Osteoblast (primary cell): ENCODE data around the gene FAM43A. TPM values are rescaled to one million over a fixed set of nuclear protein-coding genes. Genes with fewer than 3 reads are reported as not detected.

Experiments used
- DNase-seq: peaks from one replicate; pipeline ENCODE4 v3.0.0; 2011; ENCODE audit warnings: low spot score, mixed read lengths; ENCODE audit not compliant: insufficient read length; ENCODE audit errors: missing footprints
- H2AFZ ChIP-seq: 2 replicates; pipeline ENCODE4 v1.6.0; 2011; ENCODE audit warnings: mild to moderate bottlenecking, low read length
- H3K27ac ChIP-seq: 2 replicates; pipeline ENCODE4 v1.5.1; 2011; ENCODE audit warnings: mild to moderate bottlenecking, low read depth, low read length, moderate library complexity
- H3K27me3 ChIP-seq: 2 replicates; pipeline ENCODE4 v1.6.0; 2012; ENCODE audit warnings: mild to moderate bottlenecking, control low read depth, inconsistent platforms, low read length, moderate library complexity; ENCODE audit not compliant: insufficient read depth
- H3K36me3 ChIP-seq: 2 replicates; pipeline ENCODE4 v1.5.1; 2011; ENCODE audit warnings: mild to moderate bottlenecking, low read length, control low read depth, moderate library complexity; ENCODE audit not compliant: insufficient read depth
- H3K4me1 ChIP-seq: 2 replicates; pipeline ENCODE4 v1.5.1; 2011; ENCODE audit warnings: mild to moderate bottlenecking, low read length, control low read depth, moderate library complexity; ENCODE audit not compliant: insufficient read depth
- H3K4me2 ChIP-seq: 2 replicates; pipeline ENCODE4 v1.6.0; 2011; ENCODE audit warnings: mild to moderate bottlenecking, low read length; ENCODE audit not compliant: insufficient read depth
- H3K4me3 ChIP-seq: fragments of 200-600 bp; sonication (generic); 3 replicates; pipeline ENCODE4 v1.5.1; 2012; ENCODE audit warnings: mild to moderate bottlenecking, low read length, inconsistent platforms; ENCODE audit not compliant: insufficient read depth
- H3K79me2 ChIP-seq: 2 replicates; pipeline ENCODE4 v1.6.0; 2012; ENCODE audit warnings: mild to moderate bottlenecking, low read length, control low read depth, inconsistent platforms; ENCODE audit not compliant: insufficient read depth
- H3K9me3 ChIP-seq: 2 replicates; pipeline ENCODE4 v1.5.1; 2011; ENCODE audit warnings: low read depth, low read length, control low read depth
- H4K20me1 ChIP-seq: 2 replicates; pipeline ENCODE4 v1.6.0; 2012; ENCODE audit warnings: mild to moderate bottlenecking, low read length, control low read depth; ENCODE audit not compliant: insufficient read depth
- CTCF ChIP-seq: IDR thresholded peaks from 2 replicates; pipeline ENCODE4 v1.5.1; 2011; ENCODE audit warnings: mild to moderate bottlenecking, low read depth, low read length, moderate library complexity; ENCODE audit errors: extremely low read depth
- total RNA-seq: library from RNA; depleted of rRNA; stranded (reverse); fragments of >200 nt; gene quantifications from 2 replicates; pipeline ENCODE4 v1.2.3, GENCODE V29; 2012

Gene FAM43A
- total RNA-seq, 1 donor: 17.0 TPM

DNA sequence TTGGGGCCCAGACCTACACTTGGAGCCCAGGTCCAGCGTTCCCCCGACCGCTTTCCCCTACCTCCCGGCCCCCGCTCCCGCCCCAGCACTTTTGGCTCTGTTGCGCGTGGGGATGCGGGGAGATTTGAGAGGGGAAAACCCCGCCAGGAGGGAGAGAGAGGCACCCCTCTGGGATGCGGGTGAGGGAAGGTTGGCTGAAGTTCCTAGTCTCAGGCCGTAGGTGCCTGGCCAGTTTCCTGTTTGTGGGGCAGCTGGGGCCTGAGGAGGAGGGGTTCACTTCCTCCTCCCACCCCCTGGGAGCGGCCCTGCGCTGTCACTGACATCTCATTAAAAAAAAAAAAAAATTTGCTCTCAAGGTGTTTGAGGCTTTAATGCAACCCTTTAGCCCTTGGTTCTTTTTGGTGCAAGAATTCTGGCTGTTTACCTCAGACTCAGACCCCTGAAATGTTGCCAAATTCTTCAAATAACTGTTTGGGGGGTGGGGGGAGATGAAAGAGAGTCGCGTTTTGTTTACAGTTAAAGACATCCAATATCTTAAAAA, 2.6 kb downstream of the FAM43A start:
- H3K4me2 ChIP-seq: peak overlapping the region; percentile 88
- H3K4me1 ChIP-seq: peaks cover 27% of the 10 kb centered on the region
- H3K27me3 ChIP-seq: no peaks in the 10 kb centered on the region
- peak overlapping the region; percentile 80 for H3K4me3 ChIP-seq
- no peaks in the 10 kb centered on the region for H3K36me3 ChIP-seq
- no peak overlapping the region for H3K27ac ChIP-seq
- H3K9me3 ChIP-seq: no peaks in the 10 kb centered on the region
- DNase-seq: peak; percentile 92
- no peak for TF ChIP-seq CTCF
- no peak overlapping the region for H2AFZ ChIP-seq
- H4K20me1 ChIP-seq: peaks cover 24% of the 10 kb centered on the region
- H3K79me2 ChIP-seq: peaks cover 14% of the 10 kb centered on the region

DNA sequence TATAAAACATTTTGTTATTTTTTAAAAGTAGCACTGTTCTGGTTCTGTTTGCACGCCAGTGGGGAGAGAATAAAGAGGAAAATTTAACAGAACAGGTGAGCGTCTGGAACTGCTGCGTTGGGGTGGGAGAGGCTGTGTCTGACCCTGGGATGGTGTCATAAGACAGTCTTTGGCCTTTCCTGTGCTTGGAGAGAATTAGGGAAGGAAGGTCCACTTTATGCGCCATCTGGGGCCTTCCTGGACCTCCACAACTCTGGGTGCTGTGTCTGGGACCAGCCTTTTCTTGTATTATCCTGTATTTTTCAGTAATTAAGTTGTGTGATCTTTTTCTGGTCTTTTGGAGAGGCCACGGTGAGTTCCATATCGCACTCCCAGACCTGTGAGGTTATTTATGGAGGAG, 3.3 kb downstream of the FAM43A start:
- Histone ChIP-seq H3K27ac (no peak overlapping the region), H3K4me2 (peak overlapping the region; percentile 88)

DNA sequence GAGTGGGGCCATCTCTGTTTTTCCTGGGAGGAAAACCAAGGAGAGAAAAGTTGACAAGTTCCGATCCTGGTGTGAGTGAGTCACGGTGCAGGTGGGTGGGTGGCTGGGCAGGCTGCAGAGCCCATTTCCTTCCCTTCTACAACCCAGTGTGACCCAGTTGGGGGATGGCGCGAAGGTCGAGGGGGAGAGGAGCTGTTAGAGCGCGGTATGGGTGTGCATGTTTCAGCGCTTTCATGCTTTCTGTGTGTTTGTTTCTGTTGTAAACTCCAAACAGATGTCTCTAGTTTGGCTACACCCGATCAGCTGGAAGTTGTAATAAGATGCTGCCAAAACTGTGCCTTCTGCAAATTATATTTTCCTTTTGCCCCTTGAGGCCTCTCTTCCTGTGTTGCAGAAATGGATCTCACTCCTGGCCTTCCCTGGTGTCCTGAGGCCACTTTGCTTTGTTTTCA, 3.8 kb downstream of the FAM43A start:
- Histone ChIP-seq H3K4me3 (peak overlapping the region; percentile 27), H4K20me1 (peaks cover 24% of the 10 kb centered on the region), H2AFZ (no peak overlapping the region), H3K36me3 (no peaks in the 10 kb centered on the region), H3K9me3 (no peaks in the 10 kb centered on the region), H3K27ac (no peak overlapping the region), H3K4me1 (peaks cover 26% of the 10 kb centered on the region), H3K4me2 (peak overlapping the region; percentile 88), H3K79me2 (peaks cover 14% of the 10 kb centered on the region), H3K27me3 (no peaks in the 10 kb centered on the region)
- TF ChIP-seq CTCF: no peak
- peak; percentile 92 for DNase-seq

More for the DNA sequence above, 3.3 kb downstream of the FAM43A start:
- Histone ChIP-seq H3K9me3 (no peaks in the 10 kb centered on the region), H2AFZ (no peak overlapping the region), H3K4me1 (peaks cover 26% of the 10 kb centered on the region), H3K79me2 (peaks cover 14% of the 10 kb centered on the region), H3K27me3 (no peaks in the 10 kb centered on the region), H3K4me3 (peak overlapping the region; percentile 27), H3K36me3 (no peaks in the 10 kb centered on the region), H4K20me1 (peaks cover 24% of the 10 kb centered on the region)
- DNase-seq: peak; percentile 69
- TF ChIP-seq CTCF: no peak

DNA sequence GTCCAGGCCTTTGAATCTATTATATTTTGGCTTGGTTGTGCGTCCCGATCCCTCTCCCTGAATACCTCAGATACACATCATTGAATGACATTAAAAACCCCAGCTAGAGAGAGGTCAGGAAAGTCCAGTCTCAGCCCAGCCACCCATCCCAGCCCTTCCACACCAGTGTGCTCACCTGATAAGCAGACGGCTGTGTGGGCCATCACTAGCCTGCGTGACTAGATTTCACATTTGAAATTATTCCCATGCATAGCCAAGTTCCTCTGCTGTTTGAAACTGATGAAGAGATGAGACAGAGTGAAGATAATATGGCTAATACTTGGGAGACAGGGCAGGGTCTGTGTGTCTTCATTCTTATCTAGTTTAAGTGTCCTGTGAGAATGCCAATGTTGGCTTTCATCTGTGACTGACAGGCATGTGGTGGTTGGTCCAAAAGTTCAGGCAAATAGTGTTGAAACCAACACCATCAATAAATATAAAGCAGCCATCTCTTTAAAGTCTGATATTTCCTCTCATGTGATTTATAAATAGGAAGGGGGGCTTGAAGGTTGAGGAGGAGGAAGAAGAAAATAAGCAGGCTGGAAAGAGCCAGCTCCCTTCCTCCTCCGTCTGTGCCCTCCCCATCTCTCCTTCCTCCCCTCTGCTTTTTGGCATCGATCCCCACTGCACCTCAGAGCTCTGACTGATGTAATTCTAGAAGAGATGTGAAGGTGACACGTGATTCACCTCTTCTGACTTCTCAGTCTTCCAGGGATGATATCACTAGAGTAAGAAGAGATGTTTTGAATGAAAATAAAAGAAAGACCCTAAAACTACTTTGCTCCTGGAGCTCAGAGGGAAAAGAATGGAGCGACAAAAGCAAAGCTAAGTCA, 5.1 kb downstream of the FAM43A start:
- H3K4me3 ChIP-seq: no peak overlapping the region
- no peaks in the 10 kb centered on the region for H3K9me3 ChIP-seq
- H3K36me3 ChIP-seq: no peaks in the 10 kb centered on the region
- no peak overlapping the region for H3K27ac ChIP-seq
- DNase-seq: peak; percentile 53
- H3K4me2 ChIP-seq: no peak overlapping the region
- H4K20me1 ChIP-seq: peaks cover 24% of the 10 kb centered on the region
- H3K4me1 ChIP-seq: peaks cover 23% of the 10 kb centered on the region
- H3K27me3 ChIP-seq: no peaks in the 10 kb centered on the region
- peaks cover 14% of the 10 kb centered on the region for H3K79me2 ChIP-seq
- no peak for TF ChIP-seq CTCF
- H2AFZ ChIP-seq: no peak overlapping the region
